Esophagus muscularis mucosa (tissue), 4 donors: ENCODE results near the gene ST6GALNAC3. TPM values are rescaled to one million over a fixed set of nuclear protein-coding genes. Genes with fewer than 3 reads are reported as not detected.

Source experiments
- DNase-seq: peaks from one replicate; pipeline ENCODE4 v3.0.0-alpha.2; 2017; ENCODE audit errors: extremely low spot score
- H3K27ac ChIP-seq, 4 donors: fragments of 200-600 bp; sonication (generic); replicated peaks in 1 of 4; 1 replicate in 3 of 4; 2 replicates in 1 of 4; pipeline ENCODE4 v1.5.1; 2016 to 2019; ENCODE audit warnings: mild to moderate bottlenecking in 1 of 4
- H3K27me3 ChIP-seq, 4 donors: fragments of 200-600 bp; sonication (generic); one replicate each; pipeline versions ENCODE4 v1.5.1 to v1.6.0; 2016 to 2019
- H3K36me3 ChIP-seq, 4 donors: fragments of 200-600 bp; sonication (generic); one replicate each; pipeline ENCODE4 v1.5.1; 2016 to 2019
- H3K4me1 ChIP-seq, 4 donors: fragments of 200-600 bp; sonication (generic); one replicate each; pipeline ENCODE4 v1.5.1; 2016 to 2019
- H3K4me3 ChIP-seq, 4 donors: fragments of 200-600 bp; sonication (generic); 1 replicate in 2 of 4; 2 replicates in 2 of 4; pipeline ENCODE4 v1.5.1; 2016 to 2019; ENCODE audit warnings: mild to moderate bottlenecking in 4 of 4, moderate library complexity in 1 of 4
- H3K9me3 ChIP-seq, 4 donors: fragments of 200-600 bp; sonication (generic); 1 replicate in 3 of 4; 2 replicates in 1 of 4; pipeline ENCODE4 v1.5.1; 2016 to 2019
- EP300 ChIP-seq: sonication (generic); formaldehyde crosslinking; IDR thresholded peaks from one replicate; pipeline ENCODE4 v1.6.1; 2017; ENCODE audit warnings: antibody characterized with exemption
- POLR2A ChIP-seq: fragments of 450-650 bp; IDR thresholded peaks from one replicate; pipeline ENCODE4 v1.6.1; 2017; ENCODE audit warnings: antibody characterized with exemption, moderate library complexity, mild to moderate bottlenecking, low read depth
- POLR2AphosphoS5 ChIP-seq, 2 donors: sonication (generic); formaldehyde crosslinking; IDR thresholded peaks; one replicate each; pipeline ENCODE4 v1.6.1; 2017; ENCODE audit warnings: antibody characterized with exemption in 2 of 2
- WGBS: methylation state at CpG from one replicate; pipeline ENCODE4 v1.1.5; 2018; 5-methylcytosine and 5-hydroxymethylcytosine counted together
- intact Hi-C: fragments of 100-400 bp; cut with DNase I; formaldehyde crosslinking; loops from one replicate; pipeline ENCODE4 v1.15.1; 2023
- total RNA-seq, 4 donors: library from RNA; depleted of rRNA; stranded (reverse); fragments of >200 nt; gene quantifications; one replicate each; pipeline versions ENCODE4 v1.1.0 to v1.2.1, GENCODE V29; 2016
- TF ChIP-seq, protein P1 (sequence below), 3 experiments: fragments of 200-600 bp in 2 of 3; fragments of 450-650 bp in 1 of 3; sonication (generic) in 2 of 3; IDR thresholded peaks; one replicate each; pipeline ENCODE4 v1.5.1; 2017 to 2019; ENCODE audit warnings: antibody characterized with exemption in 3 of 3, mild to moderate bottlenecking in 2 of 3, moderate library complexity in 1 of 3

Gene ST6GALNAC3
- total RNA-seq, 4 donors from 2014 or later = 2.1 to 6.8 (median 4.8) TPM

DNA sequence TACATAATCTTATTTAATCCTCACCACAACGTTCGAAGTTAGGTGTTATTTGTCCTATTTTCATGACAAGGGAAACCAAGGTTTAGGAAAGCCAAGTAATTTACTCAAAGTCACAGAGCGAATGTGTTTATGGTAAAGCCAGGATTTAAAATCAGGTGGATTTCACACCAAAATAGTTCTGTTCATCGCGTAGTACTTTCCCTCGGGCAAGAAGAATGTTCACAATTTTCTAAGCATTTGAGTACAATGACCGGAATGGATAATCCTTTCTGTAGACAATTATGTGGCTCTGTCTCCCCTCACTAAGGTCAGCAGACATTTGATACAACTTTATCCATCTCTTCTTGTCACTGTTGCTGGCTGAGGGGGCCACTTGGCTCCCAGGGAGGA, 204.2 kb downstream of the ST6GALNAC3 start:
- H3K4me1 ChIP-seq = peaks cover 0 to 5% (median 4%) of the 10 kb centered on the region in 4 donors
- intact Hi-C loops = no loop called here

DNA sequence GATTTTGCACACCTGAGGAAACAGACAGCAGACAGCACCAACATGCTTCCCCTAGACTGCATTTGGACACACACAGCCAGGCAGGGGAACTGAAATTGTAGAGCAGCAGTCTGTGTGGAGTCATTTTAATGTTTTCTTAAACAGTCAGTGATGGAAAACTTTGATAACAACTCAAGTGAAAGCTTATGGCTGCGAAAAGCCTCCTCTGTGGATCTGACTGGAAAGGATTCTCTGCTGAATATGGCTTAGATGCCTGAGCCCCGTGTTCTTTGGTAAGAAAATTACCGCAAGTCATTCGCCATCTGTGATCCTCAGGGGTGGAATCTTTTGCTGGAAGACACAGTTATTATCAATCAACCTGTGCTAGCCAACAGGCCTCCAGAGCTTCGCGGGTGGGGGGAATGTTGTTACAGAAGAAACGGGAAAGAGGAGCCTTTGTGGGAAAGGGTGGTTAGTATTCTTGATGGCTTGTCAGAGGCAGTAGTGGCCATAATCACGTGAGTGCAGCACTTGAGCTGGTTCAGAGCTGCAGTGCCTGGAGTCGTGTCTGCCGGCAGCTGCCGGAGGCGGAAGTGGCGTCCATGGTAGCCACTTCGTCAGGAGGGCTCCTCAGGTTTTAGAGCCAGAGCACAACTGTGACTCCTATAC, 204.7 kb downstream of the ST6GALNAC3 start:
- H3K4me1 ChIP-seq = peaks cover 0 to 5% (median 4%) of the 10 kb centered on the region in 4 donors
- DNase-seq = no peak
- H3K27ac ChIP-seq = peak overlapping the region in 1 of 4 donors; percentile 27
- intact Hi-C loops = no loop called here
- H3K9me3 ChIP-seq = no peaks in the 10 kb centered on the region
- TF ChIP-seq POLR2AphosphoS5 (IDR thresholded peaks at IDR 0.05) (no peak), EP300 (no peak)
- TF ChIP-seq, protein P1, sequence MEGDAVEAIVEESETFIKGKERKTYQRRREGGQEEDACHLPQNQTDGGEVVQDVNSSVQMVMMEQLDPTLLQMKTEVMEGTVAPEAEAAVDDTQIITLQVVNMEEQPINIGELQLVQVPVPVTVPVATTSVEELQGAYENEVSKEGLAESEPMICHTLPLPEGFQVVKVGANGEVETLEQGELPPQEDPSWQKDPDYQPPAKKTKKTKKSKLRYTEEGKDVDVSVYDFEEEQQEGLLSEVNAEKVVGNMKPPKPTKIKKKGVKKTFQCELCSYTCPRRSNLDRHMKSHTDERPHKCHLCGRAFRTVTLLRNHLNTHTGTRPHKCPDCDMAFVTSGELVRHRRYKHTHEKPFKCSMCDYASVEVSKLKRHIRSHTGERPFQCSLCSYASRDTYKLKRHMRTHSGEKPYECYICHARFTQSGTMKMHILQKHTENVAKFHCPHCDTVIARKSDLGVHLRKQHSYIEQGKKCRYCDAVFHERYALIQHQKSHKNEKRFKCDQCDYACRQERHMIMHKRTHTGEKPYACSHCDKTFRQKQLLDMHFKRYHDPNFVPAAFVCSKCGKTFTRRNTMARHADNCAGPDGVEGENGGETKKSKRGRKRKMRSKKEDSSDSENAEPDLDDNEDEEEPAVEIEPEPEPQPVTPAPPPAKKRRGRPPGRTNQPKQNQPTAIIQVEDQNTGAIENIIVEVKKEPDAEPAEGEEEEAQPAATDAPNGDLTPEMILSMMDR (IDR thresholded peaks at IDR 0.05) = no peak
- WGBS = 58% methylated on average over 14 of the region's 14 CpGs
- H3K27me3 ChIP-seq = no peaks in the 10 kb centered on the region
- H3K4me3 ChIP-seq = peak overlapping the region in 2 of 4 donors; percentile 29 to 36
- no peaks in the 10 kb centered on the region for H3K36me3 ChIP-seq

More for the DNA sequence above, 204.2 kb downstream of the ST6GALNAC3 start:
- peak overlapping the region in 1 of 4 donors; percentile 10 for H3K27ac ChIP-seq
- H3K9me3 ChIP-seq = no peaks in the 10 kb centered on the region
- no peak for TF ChIP-seq POLR2A
- no peak for TF ChIP-seq EP300
- no peak for TF ChIP-seq POLR2AphosphoS5 (IDR thresholded peaks at IDR 0.05)
- TF ChIP-seq, protein P1 (IDR thresholded peaks at IDR 0.05) = no peak
- 83% methylated on average over 7 of the region's 7 CpGs for WGBS
- H3K36me3 ChIP-seq = no peaks in the 10 kb centered on the region
- H3K27me3 ChIP-seq = no peaks in the 10 kb centered on the region
- DNase-seq = no peak
- H3K4me3 ChIP-seq = no peak overlapping the region

DNA sequence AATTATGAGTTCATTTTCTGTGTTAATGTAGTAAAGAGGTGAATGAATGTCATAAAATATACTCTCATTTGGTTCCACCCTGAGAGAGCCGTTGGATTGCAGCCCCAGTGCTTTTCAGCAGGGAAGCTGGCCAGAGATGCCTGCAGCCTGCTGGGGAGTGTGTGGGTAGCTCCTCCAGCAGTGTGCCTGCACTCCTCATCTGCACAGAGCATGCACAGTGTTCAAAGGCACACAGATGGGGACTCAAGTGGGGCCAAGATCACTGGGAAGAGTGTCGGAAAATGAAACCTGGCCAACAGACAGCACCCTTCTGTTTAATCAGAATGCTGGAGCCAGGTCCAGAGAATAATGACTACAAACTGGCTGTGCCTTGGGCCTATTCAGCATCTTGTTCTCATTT, 206.8 kb downstream of the ST6GALNAC3 start:
- H3K9me3 ChIP-seq = no peaks in the 10 kb centered on the region
- no peak overlapping the region for H3K4me3 ChIP-seq
- H3K4me1 ChIP-seq = peaks cover 0 to 5% (median 4%) of the 10 kb centered on the region in 4 donors
- H3K36me3 ChIP-seq = no peaks in the 10 kb centered on the region
- no peak overlapping the region for H3K27ac ChIP-seq
- WGBS = 35% methylated on average over 2 of the region's 2 CpGs
- TF ChIP-seq POLR2A = no peak
- TF ChIP-seq EP300 = no peak
- TF ChIP-seq, protein P1 (IDR thresholded peaks at IDR 0.05) = no peak
- TF ChIP-seq POLR2AphosphoS5 (IDR thresholded peaks at IDR 0.05) = no peak
- intact Hi-C loops = no loop called here
- no peak for DNase-seq
- no peaks in the 10 kb centered on the region for H3K27me3 ChIP-seq

DNA sequence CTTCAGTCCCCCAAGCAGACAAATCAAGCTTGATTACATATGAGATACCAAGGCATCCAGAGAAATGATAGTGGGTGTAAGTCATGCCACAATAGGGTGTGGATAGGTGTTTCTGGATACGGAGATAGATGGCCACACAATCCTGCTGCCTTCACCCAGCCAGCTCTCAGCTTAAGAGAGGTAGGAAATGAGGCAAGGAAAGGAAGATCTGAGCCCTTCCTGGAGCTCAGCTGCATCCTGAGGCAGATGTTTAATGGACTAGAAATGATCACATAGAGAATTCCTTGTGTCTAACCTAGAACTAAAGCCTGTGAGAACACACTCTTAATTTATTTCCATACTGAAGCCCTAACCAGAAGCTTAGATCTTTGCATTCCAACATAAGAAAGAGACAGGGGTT, 210.3 kb downstream of the ST6GALNAC3 start:
- Histone ChIP-seq H3K36me3 (no peaks in the 10 kb centered on the region), H3K27ac (no peak overlapping the region), H3K4me1 (peaks cover 0 to 5% (median 4%) of the 10 kb centered on the region in 4 donors), H3K4me3 (no peak overlapping the region), H3K9me3 (no peaks in the 10 kb centered on the region), H3K27me3 (no peaks in the 10 kb centered on the region)
- TF ChIP-seq POLR2A (no peak), EP300 (no peak), POLR2AphosphoS5 (IDR thresholded peaks at IDR 0.05) (no peak)
- TF ChIP-seq, protein P1 (IDR thresholded peaks at IDR 0.05) = no peak
- intact Hi-C loops = no loop called here
- 88% methylated on average over 1 of the region's 1 CpG for WGBS
- DNase-seq = no peak
